Heart left ventricle (tissue), 13 donors: ENCODE measurements around the gene FAM171A1.

Experiments used
- POLR2A ChIP-seq, 2 donors: fragments of 450-650 bp; IDR thresholded peaks; one replicate each; pipeline ENCODE4 v1.6.1; 2017; ENCODE audit warnings: antibody characterized with exemption in 2 of 2, mild to moderate bottlenecking in 2 of 2, moderate library complexity in 2 of 2
- TF ChIP-seq, protein P1 (sequence below), 12 donors: fragments of 200-600 bp; sonication (generic) in 4 of 12; IDR thresholded peaks; one replicate each; pipeline versions ENCODE4 v1.5.0 to v1.8.0; 2018 to 2022; ENCODE audit warnings: antibody characterized with exemption in 12 of 12, mild to moderate bottlenecking in 5 of 12
- donor health status: ischemic (EF 13 %, LVEDD 7.1; RV severe dilation, severe dysfunction).
- donor health status: DM: no; HTN: yes; CAD: no.
- donor health status: DM: no; HTN: no; CAD: no.
- donor health status: ischemic (EF 25% LVEDD 6.9; RV normal size, moderate dysfunction).
- donor health status: ischemic (EF 25% LVEDD 5.7; RV mildly dilated, moderate dysfunction).
- donor health status: ischemic (EF 35%, LVEDD 5.7; RV mildly dilated, moderate dysfunction).
- donor health status: nonischemic (EF 11% LVEDD 7.7; RV severe dilation, severe dysfunction).
- donor health status: DM: yes; HTN: yes; CAD: no.
- donor health status: PGD.
- donor health status: ischemic (EF 29% LVEDD 5.4; RV normal size, mild dysfunction).
- donor health status: nonischemic (EF 23%, LVEDD 6.1; RV moderate dilation, normal function).

DNA sequence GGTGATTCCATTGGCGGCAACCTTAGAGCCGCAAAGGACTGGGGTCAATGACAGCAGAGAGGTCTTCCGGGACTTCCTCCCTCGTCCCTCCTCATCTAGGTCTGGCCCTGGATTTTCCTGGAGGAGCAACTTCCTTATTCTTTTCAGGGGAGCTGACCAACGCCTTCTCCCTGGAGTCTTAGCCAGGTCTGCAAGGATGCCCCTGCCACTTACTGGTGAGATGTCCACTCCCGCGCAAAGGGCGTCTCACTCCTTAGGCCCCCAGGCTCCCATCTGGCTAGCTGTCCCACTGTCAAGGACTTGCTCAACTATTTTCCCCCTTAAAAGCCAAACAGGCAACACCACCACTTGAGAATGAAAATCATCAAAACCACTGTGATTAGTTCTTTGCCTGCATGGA lies 160.6 kb downstream of the FAM171A1 start:
- TF ChIP-seq POLR2A (IDR thresholded peaks at IDR 0.05): no peak
- TF ChIP-seq, protein P1, sequence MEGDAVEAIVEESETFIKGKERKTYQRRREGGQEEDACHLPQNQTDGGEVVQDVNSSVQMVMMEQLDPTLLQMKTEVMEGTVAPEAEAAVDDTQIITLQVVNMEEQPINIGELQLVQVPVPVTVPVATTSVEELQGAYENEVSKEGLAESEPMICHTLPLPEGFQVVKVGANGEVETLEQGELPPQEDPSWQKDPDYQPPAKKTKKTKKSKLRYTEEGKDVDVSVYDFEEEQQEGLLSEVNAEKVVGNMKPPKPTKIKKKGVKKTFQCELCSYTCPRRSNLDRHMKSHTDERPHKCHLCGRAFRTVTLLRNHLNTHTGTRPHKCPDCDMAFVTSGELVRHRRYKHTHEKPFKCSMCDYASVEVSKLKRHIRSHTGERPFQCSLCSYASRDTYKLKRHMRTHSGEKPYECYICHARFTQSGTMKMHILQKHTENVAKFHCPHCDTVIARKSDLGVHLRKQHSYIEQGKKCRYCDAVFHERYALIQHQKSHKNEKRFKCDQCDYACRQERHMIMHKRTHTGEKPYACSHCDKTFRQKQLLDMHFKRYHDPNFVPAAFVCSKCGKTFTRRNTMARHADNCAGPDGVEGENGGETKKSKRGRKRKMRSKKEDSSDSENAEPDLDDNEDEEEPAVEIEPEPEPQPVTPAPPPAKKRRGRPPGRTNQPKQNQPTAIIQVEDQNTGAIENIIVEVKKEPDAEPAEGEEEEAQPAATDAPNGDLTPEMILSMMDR (IDR thresholded peaks at IDR 0.05): no peak
